GM18526 (cell line): ENCODE results near the gene CSAG1.
"Not testable (repeated sequence)": the region's sequence is repeated elsewhere in the genome, so short reads cannot be mapped to it uniquely, and the experiment has no call there.

Experiments
- POLR2A ChIP-seq: IDR thresholded peaks from 3 replicates; pipeline ENCODE4 v1.6.1; 2011; ENCODE audit not compliant: insufficient read length; ENCODE audit errors: extremely low read depth

The CSAG1 gene

GRCh38 chrX:152733261-152733975, at the start of gene CSAG1, which contains the start of gene MAGEA12:
CSAG1 (minus strand) TSS chrX:152733721; CDS start chrX:152732460, 1,261 bp downstream.
MAGEA12 (plus strand) TSS chrX:152733757; CDS start chrX:152736162, 2,405 bp downstream.
- no peak for TF ChIP-seq POLR2A

- TF ChIP-seq POLR2A: not testable (repeated sequence)
Observed at GRCh38 chrX:152769549-152770289, 36.2 kb upstream of the CSAG1 start, which contains the start of gene MAGEA6. MAGEA6 (minus strand) TSS chrX:152769689; CDS start chrX:152767650, 2,039 bp downstream.

GRCh38 chrX:152758918-152759317, 25.4 kb upstream of the CSAG1 start, which contains the start of gene CSAG3:
CSAG3 (plus strand) TSS chrX:152759218.
- not testable (repeated sequence) for TF ChIP-seq POLR2A

- TF ChIP-seq POLR2A: not testable (repeated sequence)
Observed at GRCh38 chrX:152753686-152754650, 20.4 kb upstream of the CSAG1 start, which contains the start of gene MAGEA2. MAGEA2 (minus strand) TSS chrX:152753842; CDS start chrX:152751363, 2,479 bp downstream.

- TF ChIP-seq POLR2A: no peak
Observed at GRCh38 chrX:152738560-152738959, 5.0 kb upstream of the CSAG1 start.

GRCh38 chrX:152735860-152736511, 2.5 kb upstream of the CSAG1 start:
- no peak for TF ChIP-seq POLR2A

- no peak for TF ChIP-seq POLR2A
Observed at GRCh38 chrX:152735101-152735500, 1.6 kb upstream of the CSAG1 start.

- no peak for TF ChIP-seq POLR2A
Observed at GRCh38 chrX:152725409-152725808, 8.1 kb downstream of the CSAG1 start.

GRCh38 chrX:152713815-152714787, 19.4 kb downstream of the CSAG1 start, which contains the start of gene MAGEA2B:
MAGEA2B (plus strand) TSS chrX:152714628; CDS start chrX:152717107, 2,479 bp downstream.
- TF ChIP-seq POLR2A: not testable (repeated sequence)

GRCh38 chrX:152709173-152709572, 24.3 kb downstream of the CSAG1 start, which contains the start of gene CSAG2:
CSAG2 (minus strand) TSS chrX:152709273; CDS start chrX:152709112, 161 bp downstream.
- TF ChIP-seq POLR2A: not testable (repeated sequence)

GRCh38 chrX:152697952-152698931, 35.3 kb downstream of the CSAG1 start, which contains the start of gene MAGEA3:
MAGEA3 (plus strand) TSS chrX:152698794; CDS start chrX:152700833, 2,039 bp downstream.
- not testable (repeated sequence) for TF ChIP-seq POLR2A
